Activated CD8-positive, alpha-beta T cell treated with anti-CD3 and anti-CD28 coated beads, Interleukin-2, amount 10 ng/mL, durations not matched to agents 7 days and 5 days (primary cell): ENCODE results near the gene ABI3BP. TPM values are rescaled to one million over a fixed set of nuclear protein-coding genes. Genes with fewer than 3 reads are reported as not detected.
"Not testable (repeated sequence)": the region's sequence is repeated elsewhere in the genome, so short reads cannot be mapped to it uniquely, and the experiment has no call there.

Source experiments
- ATAC-seq: fragments of 150-1000 bp; cut with Tn5 transposase; one replicate; pipeline ENCODE4 v1.10.0; 2021; ENCODE audit warnings: moderate library complexity
- CTCF ChIA-PET: fragments of 350-600 bp; sonication (Branson Sonifier 250); formaldehyde crosslinking; loops from one replicate; lab custom pipeline; 2021; ENCODE audit warnings: antibody characterized with exemption; lab: Charles Lee
- POLR2A ChIA-PET: fragments of 350-600 bp; sonication (Branson Sonifier 250); formaldehyde crosslinking; loops from one replicate; lab custom pipeline; 2021; ENCODE audit warnings: antibody characterized with exemption; lab: Charles Lee
- DNase-seq: peaks from one replicate; pipeline ENCODE4 v3.0.0-alpha.2; 2020
- H3K27ac Mint-ChIP-seq: one replicate; pipeline ENCODE4 v1.8.0; 2021; ENCODE audit warnings: mild to moderate bottlenecking, mixed read lengths
- H3K27me3 Mint-ChIP-seq: one replicate; pipeline ENCODE4 v1.8.0; 2021; ENCODE audit warnings: low read depth, mixed read lengths
- H3K36me3 Mint-ChIP-seq: one replicate; pipeline ENCODE4 v1.8.0; 2021; ENCODE audit warnings: low read depth, mixed read lengths
- H3K4me1 Mint-ChIP-seq: one replicate; pipeline ENCODE4 v1.8.0; 2021; ENCODE audit warnings: low read depth, mixed read lengths
- H3K4me3 Mint-ChIP-seq: one replicate; pipeline ENCODE4 v1.8.0; 2021; ENCODE audit warnings: mild to moderate bottlenecking, mixed read lengths
- H3K9me3 Mint-ChIP-seq: one replicate; pipeline ENCODE4 v1.8.0; 2022; ENCODE audit warnings: mixed read lengths; ENCODE audit not compliant: insufficient read depth
- total RNA-seq, 2 experiments: library from RNA; stranded (reverse); gene quantifications; one replicate each; pipeline ENCODE4 v1.2.3, GENCODE V29; 2021

Gene ABI3BP
- total RNA-seq, 2 experiments from 2014 or later, result 0.16 TPM; not detected in 1

GRCh38 chr3:100966049-100966491 is 27.2 kb downstream of the ABI3BP start:
- POLR2A ChIA-PET, result no interaction called here
- no peak for DNase-seq
- no peaks in the 10 kb centered on the region for H3K27me3 Mint-ChIP-seq
- H3K9me3 Mint-ChIP-seq, result no peaks in the 10 kb centered on the region
- H3K27ac Mint-ChIP-seq, result no peak overlapping the region
- no peaks in the 10 kb centered on the region for H3K36me3 Mint-ChIP-seq
- CTCF ChIA-PET, result no interaction called here
- no peak for ATAC-seq
- no peak overlapping the region for H3K4me3 Mint-ChIP-seq
- H3K4me1 Mint-ChIP-seq, result no peaks in the 10 kb centered on the region

GRCh38 chr3:100963041-100963440 is 30.2 kb downstream of the ABI3BP start:
- no peak overlapping the region for H3K27ac Mint-ChIP-seq
- ChIA-PET CTCF (no interaction called here), POLR2A (interaction anchor here (0.6 kb wide), 1 partner anchor 142 kb away, joined by 4 read pairs; no protein-coding TSS in a partner anchor)
- DNase-seq, result no peak
- H3K36me3 Mint-ChIP-seq, result no peaks in the 10 kb centered on the region
- peaks cover 6% of the 10 kb centered on the region for H3K9me3 Mint-ChIP-seq
- no peaks in the 10 kb centered on the region for H3K27me3 Mint-ChIP-seq
- no peak overlapping the region for H3K4me3 Mint-ChIP-seq
- no peak for ATAC-seq
- H3K4me1 Mint-ChIP-seq, result no peaks in the 10 kb centered on the region

GRCh38 chr3:100957261-100957986 is 35.8 kb downstream of the ABI3BP start:
- Mint-ChIP-seq H3K9me3 (peaks cover 6% of the 10 kb centered on the region), H3K27me3 (no peaks in the 10 kb centered on the region), H3K36me3 (no peaks in the 10 kb centered on the region), H3K4me3 (no peak overlapping the region), H3K27ac (no peak overlapping the region), H3K4me1 (no peaks in the 10 kb centered on the region)
- ChIA-PET CTCF (no interaction called here), POLR2A (no interaction called here)
- ATAC-seq (no peak), DNase-seq (no peak)

GRCh38 chr3:100956276-100956675 is 36.9 kb downstream of the ABI3BP start:
- Mint-ChIP-seq H3K9me3 (peaks cover 6% of the 10 kb centered on the region), H3K27ac (no peak overlapping the region), H3K4me1 (no peaks in the 10 kb centered on the region), H3K36me3 (no peaks in the 10 kb centered on the region), H3K27me3 (no peaks in the 10 kb centered on the region), H3K4me3 (no peak overlapping the region)
- DNase-seq (no peak), ATAC-seq (no peak)
- ChIA-PET CTCF (no interaction called here), POLR2A (no interaction called here)

GRCh38 chr3:100954990-100955389 is 38.2 kb downstream of the ABI3BP start:
- DNase-seq (no peak), ATAC-seq (no peak)
- CTCF ChIA-PET, result no interaction called here
- no peaks in the 10 kb centered on the region for H3K4me1 Mint-ChIP-seq
- no peak overlapping the region for H3K4me3 Mint-ChIP-seq
- H3K27me3 Mint-ChIP-seq, result peaks cover 2% of the 10 kb centered on the region
- H3K27ac Mint-ChIP-seq, result no peak overlapping the region
- H3K9me3 Mint-ChIP-seq, result peaks cover 3% of the 10 kb centered on the region
- H3K36me3 Mint-ChIP-seq, result no peaks in the 10 kb centered on the region
- POLR2A ChIA-PET, result no interaction called here

GRCh38 chr3:100954199-100954935 is 38.9 kb downstream of the ABI3BP start:
- H3K4me1 Mint-ChIP-seq, result no peaks in the 10 kb centered on the region
- DNase-seq (no peak), ATAC-seq (no peak)
- ChIA-PET CTCF (no interaction called here), POLR2A (no interaction called here)
- no peak overlapping the region for H3K4me3 Mint-ChIP-seq
- peaks cover 2% of the 10 kb centered on the region for H3K27me3 Mint-ChIP-seq
- no peak overlapping the region for H3K27ac Mint-ChIP-seq
- H3K9me3 Mint-ChIP-seq, result no peaks in the 10 kb centered on the region
- H3K36me3 Mint-ChIP-seq, result no peaks in the 10 kb centered on the region

- ATAC-seq (no peak), DNase-seq (no peak)
- Mint-ChIP-seq H3K9me3 (no peaks in the 10 kb centered on the region), H3K36me3 (no peaks in the 10 kb centered on the region), H3K4me1 (no peaks in the 10 kb centered on the region), H3K27me3 (peaks cover 2% of the 10 kb centered on the region), H3K4me3 (no peak overlapping the region), H3K27ac (no peak overlapping the region)
- POLR2A ChIA-PET, result no interaction called here
- CTCF ChIA-PET, result no interaction called here
Observed at GRCh38 chr3:100953103-100953502, 40.1 kb downstream of the ABI3BP start.

GRCh38 chr3:100947119-100947518 is 46.1 kb downstream of the ABI3BP start:
- peaks cover 6% of the 10 kb centered on the region for H3K27me3 Mint-ChIP-seq

GRCh38 chr3:100946096-100946495 is 47.1 kb downstream of the ABI3BP start:
- ATAC-seq, H3K4me1 Mint-ChIP-seq, H3K27ac Mint-ChIP-seq, H3K4me3 Mint-ChIP-seq, POLR2A ChIA-PET, DNase-seq, CTCF ChIA-PET, H3K36me3 Mint-ChIP-seq, H3K9me3 Mint-ChIP-seq, H3K27me3 Mint-ChIP-seq: not testable (repeated sequence)

More at GRCh38 chr3:100947119-100947518, 46.1 kb downstream of the ABI3BP start:
- ChIA-PET POLR2A (interaction anchor here (0.5 kb wide), 1 partner anchor 57 kb away, joined by 3 read pairs; no protein-coding TSS in a partner anchor), CTCF (no interaction called here)
- Mint-ChIP-seq H3K36me3 (no peaks in the 10 kb centered on the region), H3K4me1 (no peaks in the 10 kb centered on the region), H3K4me3 (no peak overlapping the region), H3K27ac (no peak overlapping the region), H3K9me3 (no peaks in the 10 kb centered on the region)
- no peak for DNase-seq
- no peak for ATAC-seq

GRCh38 chr3:100941451-100941850 is 51.8 kb downstream of the ABI3BP start:
- CTCF ChIA-PET, result no interaction called here
- POLR2A ChIA-PET, result no interaction called here

GRCh38 chr3:100941041-100941440 is 52.2 kb downstream of the ABI3BP start:
- ChIA-PET CTCF (no interaction called here), POLR2A (no interaction called here)
- no peak for DNase-seq
- H3K27me3 Mint-ChIP-seq, result peaks cover 6% of the 10 kb centered on the region
- no peak overlapping the region for H3K4me3 Mint-ChIP-seq
- H3K27ac Mint-ChIP-seq, result no peak overlapping the region
- ATAC-seq, result no peak
- no peaks in the 10 kb centered on the region for H3K36me3 Mint-ChIP-seq
- no peaks in the 10 kb centered on the region for H3K4me1 Mint-ChIP-seq
- H3K9me3 Mint-ChIP-seq, result no peaks in the 10 kb centered on the region

More at GRCh38 chr3:100941451-100941850, 51.8 kb downstream of the ABI3BP start:
- no peak overlapping the region for H3K4me3 Mint-ChIP-seq
- H3K27me3 Mint-ChIP-seq, result peaks cover 6% of the 10 kb centered on the region
- no peaks in the 10 kb centered on the region for H3K36me3 Mint-ChIP-seq
- H3K9me3 Mint-ChIP-seq, result no peaks in the 10 kb centered on the region
- H3K27ac Mint-ChIP-seq, result no peak overlapping the region
- no peaks in the 10 kb centered on the region for H3K4me1 Mint-ChIP-seq
- DNase-seq, result no peak
- ATAC-seq, result no peak

GRCh38 chr3:100936931-100937330 is 56.3 kb downstream of the ABI3BP start:
- CTCF ChIA-PET, result no interaction called here
- POLR2A ChIA-PET, result no interaction called here
- Mint-ChIP-seq H3K4me3 (no peak overlapping the region), H3K27ac (no peak overlapping the region), H3K9me3 (no peaks in the 10 kb centered on the region), H3K27me3 (peaks cover 2% of the 10 kb centered on the region), H3K4me1 (no peaks in the 10 kb centered on the region), H3K36me3 (no peaks in the 10 kb centered on the region)
- DNase-seq (no peak), ATAC-seq (no peak)
